CD4-positive, alpha-beta T cell treated with Interferon gamma for 1 hour (primary cell): ENCODE data around the gene PCSK4.
"Not testable (repeated sequence)": the region's sequence is repeated elsewhere in the genome, so short reads cannot be mapped to it uniquely, and the experiment has no call there.

Source experiments
- DNase-seq: peaks from one replicate; pipeline ENCODE4 v3.0.0-alpha.2; 2020

PCSK4 gene

DNA sequence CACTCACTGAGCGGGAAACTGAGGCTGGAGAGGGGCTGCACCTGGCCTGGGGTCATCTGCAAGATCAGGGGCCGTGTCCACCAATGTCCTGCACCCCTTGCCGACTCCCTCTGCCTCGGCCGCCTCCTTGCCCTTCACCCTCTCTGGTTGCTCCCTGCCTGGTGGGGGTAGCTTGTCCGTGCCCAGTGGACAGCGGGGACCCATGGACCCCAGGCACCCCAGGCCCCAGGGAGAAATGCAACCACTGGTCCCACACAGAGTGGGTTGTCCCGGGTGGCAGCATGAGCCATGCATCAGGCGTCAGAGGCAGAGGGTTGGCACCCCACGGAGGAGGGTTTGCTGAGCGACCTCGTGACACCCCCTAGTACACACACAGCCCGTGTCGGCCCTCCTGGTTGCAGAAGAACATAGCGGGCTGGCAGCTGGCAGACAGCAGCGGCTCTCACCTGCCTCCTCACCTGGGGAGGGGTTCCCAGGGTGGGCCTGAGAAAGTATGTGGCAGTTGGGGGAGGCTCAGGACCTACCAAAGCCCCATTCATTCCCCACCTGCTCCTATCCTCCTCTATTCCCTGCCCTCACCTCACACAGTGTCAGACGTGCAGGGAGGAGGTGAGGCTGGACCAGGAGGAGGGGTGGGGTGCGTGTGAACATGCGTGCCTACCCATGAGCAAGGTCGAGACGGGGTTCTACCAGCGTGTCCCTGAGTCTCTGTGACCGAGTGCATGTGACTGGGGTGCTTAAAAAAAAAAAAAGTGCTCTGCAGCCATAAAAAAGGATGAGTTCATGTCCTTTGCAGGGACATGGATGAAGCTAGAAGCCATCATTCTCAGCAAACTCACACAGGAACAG is 14.0 kb upstream of the PCSK4 start:
- DNase-seq = no peak

DNA sequence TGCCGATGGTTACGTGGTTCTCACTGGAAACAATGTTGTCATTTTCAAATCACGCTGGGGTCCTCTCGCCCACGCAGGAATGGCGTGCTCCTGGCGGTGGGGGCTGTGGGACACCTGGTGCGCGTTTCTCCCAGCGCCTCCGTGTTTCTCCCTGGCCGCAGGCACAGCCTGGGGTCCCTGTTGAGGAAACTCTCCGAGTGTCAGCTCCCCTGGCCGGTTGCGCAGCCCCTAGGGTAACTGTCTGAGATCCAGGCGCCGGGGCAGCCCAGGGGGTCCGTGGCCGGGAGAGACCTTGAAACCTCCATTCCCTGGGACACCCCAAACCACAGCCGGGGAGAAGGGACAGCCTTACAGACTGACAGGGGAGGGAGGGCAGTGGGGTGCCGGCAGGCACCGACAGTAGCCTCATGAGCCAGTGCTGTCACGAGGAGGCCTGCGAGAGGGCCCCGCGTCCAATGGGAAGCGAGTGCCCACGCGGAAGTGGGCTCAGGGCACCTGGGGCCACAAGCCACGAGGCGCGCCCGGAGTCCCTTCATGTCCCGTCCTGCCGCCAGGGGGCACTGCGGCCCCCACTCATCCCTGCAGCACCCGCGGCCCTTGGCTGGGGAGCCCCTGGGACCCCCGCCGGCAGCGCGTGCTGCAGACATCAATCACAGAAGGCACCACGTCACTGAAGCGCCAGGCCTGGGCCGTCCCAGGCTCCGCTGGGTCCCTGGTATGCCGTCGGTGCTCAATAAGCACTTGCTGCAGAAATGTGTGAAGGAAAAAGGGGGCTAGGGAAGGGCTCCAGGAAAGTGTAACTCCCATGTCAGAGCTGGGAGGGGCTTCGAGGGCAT is 13.2 kb upstream of the PCSK4 start:
- peak; percentile 49 for DNase-seq

DNA sequence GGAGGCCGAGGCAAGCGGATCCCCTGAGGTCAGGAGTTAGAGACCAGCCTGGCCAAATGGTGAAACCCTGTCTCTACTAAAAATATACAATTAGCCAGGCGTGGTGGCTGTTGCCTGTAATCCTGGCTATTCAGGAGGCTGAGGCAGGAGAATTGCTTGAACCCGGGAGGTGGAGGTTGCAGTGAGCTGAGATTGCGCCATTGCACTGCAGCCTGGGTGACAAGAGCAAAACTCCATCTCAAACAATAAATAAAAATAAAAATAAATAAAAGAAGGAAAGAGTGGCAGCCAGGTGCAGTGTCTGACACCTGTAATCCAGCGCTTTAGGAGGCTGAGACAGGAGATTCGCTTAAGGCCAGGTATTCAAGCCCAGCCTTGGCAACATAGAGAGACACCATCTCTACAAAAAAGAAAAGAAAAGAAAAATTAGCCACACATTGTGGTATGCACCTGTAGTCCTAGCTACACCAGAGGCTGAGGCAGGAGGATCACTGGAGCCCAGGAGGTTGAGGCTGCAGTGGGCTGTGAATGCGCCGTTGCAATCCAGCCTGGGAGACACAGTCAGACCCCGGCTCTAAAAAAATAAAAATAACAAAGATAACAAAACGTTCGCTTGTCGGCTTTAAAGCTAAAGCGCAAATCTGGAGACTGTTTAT is 12.4 kb upstream of the PCSK4 start:
- DNase-seq = no peak

DNA sequence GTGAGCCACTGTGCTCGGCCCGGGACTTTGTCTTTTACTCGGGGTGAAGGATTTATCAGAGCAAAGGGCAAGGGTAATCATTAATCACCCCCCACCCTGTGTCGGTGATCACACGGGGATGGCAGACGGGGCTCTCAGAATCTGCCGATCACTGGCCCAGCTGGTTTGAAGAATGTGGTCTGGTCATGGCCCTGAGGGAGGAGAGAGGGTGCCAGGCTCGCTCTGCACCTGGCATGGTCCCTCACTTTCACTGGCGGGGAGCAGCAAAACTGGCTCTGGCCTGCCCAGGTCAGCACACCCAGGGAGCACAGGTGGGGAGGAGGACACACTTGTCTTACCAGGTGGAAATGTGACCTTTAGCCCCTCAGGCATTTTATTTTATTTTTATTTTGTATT is 11.0 kb upstream of the PCSK4 start:
- no peak for DNase-seq

DNA sequence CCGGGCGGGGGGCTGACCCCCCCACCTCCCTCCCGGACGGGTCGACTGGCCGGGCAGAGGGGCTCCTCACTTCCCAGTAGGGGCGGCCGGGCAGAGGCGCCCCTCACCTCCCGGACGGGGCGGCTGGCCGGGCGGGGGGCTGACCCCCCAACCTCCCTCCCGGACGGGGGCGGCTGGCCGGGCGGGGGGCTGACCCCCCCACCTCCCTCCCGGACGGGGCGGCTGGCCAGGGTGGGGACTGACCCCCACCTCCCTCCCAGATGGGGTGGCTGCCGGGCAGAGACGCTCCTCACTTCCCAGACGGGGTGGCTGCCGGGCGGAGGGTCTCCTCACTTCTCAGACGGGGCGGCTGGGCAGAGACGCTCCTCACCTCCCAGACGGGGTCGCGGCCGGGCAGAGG is 9.1 kb upstream of the PCSK4 start:
- DNase-seq = not testable (repeated sequence)

DNA sequence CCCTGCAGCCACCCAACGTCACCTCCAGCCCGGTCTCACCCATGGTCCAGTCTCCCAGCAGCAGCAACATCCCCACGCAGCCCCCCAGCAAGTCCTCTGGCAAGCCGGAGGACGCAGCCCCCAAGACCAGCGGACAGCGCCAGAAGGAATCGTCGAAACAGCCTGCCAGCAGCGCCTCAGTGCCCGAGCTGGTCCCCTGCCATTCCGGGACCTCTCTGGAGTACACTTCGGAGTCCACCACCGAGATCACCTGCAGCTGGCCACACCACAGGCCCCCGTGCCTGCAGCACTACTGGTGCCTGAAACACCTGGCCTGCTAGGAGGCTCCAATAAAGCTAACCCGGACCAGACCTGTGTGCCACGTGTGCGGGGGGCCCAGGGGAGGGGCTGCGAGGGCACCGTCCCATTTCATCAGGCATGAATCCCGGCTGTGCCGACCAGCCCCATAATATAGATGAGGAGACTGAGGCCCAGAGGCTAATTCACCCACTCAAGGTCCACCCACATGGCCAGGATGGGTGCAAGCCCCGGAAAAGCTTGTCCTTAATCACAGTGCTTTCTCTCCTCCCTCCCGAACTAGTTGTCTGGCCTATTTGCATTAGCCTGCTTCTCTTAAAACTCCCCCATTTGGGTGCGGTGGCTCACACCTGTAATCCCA is 7.6 kb upstream of the PCSK4 start:
- DNase-seq = no peak

DNA sequence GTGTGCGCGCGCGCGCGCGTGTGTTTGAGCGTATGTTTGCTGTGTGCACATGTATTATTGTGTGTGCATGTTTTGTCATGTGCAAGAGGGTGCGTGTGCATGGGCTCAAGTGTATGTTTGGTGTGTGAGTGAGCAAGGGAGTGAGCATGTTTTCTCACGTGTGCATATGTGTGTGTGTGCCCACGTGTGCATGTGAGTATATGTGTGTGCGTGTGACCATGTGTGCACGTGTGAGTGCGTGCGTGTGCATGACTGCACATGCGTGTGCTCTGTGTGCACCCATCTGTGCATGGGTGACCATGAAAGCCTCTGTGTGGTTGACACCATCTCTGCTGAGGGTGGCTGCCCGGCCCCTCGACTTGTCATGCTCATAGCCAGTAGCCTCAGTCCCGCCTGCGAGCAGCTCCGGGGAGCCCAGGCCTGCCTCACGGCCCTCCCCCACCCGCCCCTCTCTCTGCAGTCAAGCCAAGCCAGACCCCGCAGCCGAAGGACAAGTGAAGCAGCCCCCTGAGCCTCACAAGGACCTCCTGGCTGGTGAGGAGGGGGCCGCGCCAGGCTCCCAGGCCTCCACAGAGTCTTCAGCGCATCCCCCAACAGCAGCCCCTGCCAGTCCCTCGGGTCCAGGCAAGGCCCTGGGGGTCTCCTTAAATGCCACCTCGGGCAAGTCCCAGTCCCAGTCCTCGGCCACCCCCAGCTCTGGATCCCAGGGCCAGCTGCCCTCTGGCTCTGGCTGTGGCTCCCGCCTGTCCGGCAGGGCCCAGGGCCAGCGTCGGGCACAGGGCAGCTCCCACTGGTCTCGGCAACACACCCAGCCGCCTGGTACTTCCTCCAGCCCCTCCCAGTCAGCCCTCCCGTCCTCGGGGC is 6.8 kb upstream of the PCSK4 start:
- DNase-seq = no peak

DNA sequence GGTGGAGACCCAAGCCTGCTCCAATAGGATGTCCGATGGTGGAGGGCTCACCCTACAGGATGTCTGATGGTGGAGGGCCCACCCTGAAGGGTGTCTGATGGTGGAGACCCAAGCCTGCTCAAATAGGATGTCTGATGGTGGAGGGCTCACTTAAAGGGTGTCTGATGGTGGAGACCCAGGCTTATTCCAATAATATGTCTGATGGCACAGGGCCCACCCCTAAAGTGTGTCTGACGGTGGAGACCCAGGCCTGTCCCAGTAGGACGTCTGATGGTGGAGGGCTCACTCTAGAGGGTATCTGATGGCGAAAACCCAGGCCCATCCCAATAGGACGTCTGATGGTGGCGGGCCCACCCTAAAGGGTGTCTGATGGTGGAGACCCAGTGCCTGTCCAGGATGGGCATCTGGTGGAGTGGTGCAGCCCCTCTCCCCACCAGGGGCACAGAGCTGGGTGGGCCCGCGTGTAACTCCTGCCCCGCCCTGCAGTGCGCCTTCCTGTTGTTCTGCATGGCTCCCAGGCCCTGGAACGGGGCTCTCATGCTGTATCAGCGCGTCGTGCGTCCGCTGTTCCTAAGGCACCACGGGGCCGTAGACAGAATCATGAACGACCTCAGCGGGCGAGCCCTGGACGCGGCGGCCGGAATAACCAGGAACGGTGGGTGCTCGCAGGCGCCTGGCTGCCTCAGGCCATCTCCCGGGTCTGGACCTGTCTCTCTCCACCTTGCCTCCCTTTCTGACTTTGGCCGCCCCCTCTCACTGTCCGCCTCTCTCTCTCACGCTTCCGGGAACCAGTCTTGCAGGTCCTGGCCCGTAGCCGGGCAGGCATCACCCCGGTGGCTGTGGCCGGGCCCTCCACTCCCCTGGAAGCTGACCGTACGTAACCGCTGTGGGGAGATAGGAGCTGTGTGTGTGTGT is 5.9 kb upstream of the PCSK4 start:
- no peak for DNase-seq

DNA sequence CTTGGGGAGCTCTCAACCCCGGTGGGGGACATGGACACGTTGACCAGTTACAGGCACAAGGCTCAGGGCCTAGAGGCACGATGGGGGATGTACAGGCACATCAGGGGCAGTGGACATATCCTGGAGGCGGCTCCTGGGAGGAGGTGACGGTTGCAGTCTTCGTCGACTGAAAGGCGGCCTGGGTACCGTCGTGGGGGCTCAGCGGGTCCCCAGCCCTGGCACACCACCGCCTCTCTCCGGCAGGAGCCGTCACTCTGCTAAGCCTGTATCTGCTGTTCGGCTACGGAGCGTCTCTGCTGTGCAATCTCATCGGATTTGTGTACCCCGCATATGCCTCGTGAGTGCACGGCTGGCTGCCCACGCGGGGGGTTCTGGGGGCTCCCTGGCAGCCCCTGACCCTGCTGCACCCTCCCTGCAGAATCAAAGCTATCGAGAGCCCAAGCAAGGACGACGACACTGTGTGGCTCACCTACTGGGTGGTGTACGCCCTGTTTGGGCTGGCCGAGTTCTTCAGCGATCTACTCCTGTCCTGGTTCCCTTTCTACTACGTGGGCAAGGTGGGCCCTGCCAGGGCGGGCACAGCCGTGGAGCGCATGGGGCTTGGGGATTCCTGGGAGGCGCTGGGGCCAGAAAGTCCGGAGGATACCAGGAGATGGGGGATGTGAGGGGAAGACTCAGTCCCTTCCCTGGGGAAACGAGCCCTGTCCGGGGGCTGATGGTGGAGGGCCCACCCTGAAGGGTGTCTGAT is 5.1 kb upstream of the PCSK4 start:
- no peak for DNase-seq

DNA sequence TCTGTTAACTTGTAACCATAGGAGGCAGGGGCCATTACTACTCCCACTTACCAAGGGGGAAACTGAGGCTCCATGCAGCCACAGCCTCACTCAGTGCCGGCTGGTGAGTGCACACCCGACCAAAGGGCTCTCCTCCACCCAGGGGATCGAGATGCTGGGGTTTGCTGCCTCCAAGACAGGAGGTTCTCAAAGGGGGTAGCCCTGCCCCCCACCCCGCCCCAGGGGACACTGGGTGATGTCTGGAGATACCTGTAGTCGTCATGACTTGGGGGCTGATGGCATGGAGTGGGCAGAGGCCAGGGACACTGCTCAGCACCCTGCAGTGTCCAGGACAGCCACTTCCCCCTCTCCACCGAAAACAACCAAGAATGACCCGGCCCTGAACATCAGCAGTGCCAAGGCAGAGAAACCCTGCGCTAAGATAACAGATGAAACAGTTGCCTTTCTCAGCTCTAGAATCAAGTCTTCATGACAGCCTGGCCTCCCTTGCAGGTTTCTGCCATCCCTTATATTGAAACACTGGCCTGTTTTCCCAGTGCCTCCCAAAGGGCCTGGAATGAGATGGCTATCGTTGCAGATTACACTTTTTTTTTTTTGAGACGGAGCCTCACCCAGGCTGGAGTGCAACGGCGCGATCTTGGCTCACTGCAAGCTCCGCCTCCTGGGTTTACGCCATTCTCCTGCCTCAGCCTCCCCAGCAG is 4.1 kb upstream of the PCSK4 start:
- DNase-seq = no peak

DNA sequence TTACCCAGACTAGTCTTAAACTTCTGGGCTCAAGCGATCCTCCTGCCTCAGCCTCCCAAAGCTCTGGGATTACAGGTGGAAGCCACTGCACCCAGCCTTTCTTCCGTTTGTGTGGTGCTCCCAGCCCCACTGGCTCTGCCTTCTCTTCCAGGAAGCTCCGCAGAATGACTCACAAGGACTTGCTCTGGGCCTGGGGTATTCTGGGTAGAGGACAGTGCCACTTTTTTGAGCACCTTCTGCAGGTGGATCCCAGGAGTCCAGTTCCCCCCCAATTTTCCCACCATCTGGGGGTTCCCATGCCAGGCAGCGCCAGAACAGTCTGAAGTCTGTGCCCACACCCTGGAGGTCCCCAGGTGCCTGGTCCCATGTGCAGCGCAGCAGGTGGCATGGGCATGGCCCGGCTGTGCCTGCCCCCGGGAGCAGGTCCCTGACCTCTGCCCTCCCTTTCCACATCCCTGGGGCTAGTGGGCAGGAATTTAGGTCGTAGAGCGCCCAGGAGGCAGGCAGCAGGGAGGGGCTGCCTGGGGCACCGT is 2.4 kb upstream of the PCSK4 start:
- DNase-seq = no peak

DNA sequence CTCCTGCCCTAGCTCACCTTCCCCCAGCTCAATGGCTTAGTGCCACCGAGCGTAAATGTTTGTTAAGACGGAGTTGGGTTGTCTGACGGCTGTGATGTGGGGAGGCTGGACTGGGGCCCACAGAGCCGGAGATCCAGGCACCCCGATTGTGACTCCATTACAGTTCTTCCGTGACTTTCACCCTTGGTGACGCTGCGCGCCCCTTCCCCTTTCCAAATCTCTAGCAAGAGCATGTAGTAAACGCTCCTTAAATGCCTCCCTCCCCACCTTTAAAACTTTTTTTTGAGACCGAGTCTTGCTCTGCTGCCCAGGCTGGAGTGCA is 1.7 kb upstream of the PCSK4 start:
- DNase-seq = no peak

DNA sequence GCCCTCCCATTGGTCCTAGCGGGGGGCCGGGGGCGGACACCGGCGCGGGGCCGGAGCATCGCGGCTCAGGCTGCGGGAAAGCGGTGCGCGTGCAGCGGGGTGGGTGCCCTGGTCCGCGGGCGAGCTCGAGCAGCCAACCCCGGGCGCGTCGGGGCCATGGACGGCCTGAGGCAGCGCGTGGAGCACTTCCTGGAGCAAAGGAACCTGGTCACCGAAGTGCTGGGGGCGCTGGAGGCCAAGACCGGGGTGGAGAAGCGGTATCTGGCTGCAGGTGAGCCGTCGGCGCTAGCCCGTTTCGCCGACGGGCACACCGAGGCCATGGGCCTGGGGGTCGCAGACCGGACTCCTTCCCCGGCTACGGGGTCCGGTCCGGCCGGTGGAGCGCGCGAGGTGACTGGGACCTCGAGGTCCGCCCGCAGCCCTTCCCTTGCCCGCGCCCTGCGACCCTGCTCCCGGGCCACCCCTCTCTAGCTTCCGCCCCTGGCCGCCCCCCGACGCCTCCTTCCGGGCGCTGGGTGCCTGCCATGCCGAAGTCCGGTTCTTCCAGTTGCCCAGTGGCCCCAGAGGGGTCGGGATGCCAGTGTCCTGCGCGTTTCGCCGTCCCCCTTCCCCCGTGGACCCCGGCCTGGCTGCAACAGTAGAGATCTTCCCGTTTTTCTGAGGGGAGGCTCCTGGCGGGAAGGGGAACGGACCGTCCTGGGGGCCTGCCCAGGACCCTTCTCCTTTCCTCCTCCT is 1.1 kb upstream of the PCSK4 start, which contains the start of gene REEP6:
TSS of gene REEP6 (plus strand) at position 68 of the 735 bp plus-strand sequence. CDS start at position 157, 89 bp downstream.
- DNase-seq = no peak

DNA sequence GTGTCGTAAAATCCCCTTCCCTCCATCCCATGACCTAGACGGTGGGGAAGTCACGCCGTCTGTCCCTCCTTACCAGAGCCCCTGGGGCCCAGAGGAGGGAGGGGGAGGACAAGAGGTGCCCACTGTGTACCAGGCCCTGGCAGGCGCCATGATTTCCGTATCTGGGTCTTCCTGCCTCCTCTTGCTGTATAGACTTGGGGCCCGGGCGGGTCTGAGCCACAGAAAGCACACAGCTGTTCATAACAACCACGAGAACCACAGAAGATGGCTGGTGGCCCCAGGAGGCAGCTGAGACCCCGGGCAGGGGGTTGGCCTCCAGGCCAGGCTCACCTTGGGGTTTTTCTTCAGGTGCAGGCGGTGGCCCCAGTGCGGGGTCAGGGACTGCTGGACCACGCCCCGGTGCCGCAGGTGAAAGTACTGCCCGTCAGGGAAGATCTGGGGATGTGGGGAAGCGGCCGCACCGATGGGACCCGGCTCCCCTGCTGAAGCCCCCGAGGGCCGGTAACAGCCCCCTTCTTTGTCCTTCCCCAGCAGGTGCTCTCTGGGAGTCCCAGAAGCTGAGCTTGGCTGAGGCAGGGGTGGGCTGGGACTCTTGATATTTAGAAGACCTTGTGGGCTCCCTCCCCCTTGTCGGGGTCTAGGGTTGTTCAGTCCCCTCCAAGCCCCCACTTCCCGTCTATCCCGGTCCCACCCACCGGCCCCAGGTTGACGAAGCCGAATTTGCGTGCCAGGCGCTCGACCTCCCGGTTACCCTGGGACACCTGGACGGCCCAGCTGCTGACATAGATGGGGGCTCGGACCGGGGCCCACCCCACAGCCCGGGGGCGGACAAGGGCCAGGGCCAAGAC is 463 bp downstream of the PCSK4 start:
- DNase-seq = no peak

DNA sequence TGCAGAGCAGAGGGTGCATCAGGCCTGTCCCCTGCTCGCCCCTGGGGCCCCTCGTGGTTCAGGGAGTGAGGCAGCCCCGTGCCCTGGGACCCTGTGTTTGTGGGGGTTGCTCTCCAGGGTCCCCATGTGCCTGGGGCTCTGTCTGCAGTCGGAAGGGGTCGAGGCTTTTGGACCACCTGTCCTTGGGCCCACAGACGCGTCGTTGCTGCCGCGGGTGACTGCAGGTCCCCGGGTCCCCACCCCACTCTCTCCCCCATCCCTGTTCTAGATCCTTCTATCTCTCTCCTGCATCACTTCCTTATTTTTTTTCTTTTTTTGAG is 1.9 kb downstream of the PCSK4 start:
- DNase-seq = no peak

DNA sequence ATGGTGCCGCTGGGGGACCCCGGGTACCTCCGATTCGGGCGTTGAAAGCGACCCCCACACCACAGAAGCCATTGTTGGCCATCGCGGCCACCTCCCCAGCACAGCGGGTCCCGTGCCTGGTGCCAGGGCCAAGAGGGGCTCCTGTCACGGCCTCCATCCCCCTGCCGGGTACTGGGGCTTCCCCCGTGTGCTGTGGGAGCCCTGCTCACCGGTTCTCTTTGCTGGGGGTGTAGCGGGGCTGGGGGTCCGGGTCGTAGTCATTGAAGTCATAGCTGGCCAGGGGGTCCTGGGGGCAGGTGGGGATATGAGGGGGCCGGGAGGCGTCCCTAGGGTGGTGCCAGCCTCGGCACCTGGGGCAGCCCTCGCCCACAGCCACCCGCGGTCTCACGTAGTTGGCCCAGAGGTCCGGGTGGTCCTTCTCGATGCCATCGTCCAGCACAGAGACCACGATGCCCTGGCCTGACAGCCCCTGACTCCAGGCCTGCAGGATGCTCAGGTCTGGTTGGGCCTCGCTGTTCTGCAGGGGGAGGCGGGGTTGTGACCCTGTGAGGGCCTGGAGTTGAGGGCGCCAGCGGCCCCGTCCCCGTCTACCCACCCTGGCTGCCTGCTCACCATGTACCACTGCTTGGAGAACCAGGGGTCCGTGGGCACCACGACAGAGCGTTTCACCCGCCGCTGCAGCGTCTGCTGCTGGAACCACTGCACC is 2.4 kb downstream of the PCSK4 start:
- DNase-seq = no peak
